Osteoblast (primary cell): Measurements from ENCODE around the gene FOXO4. TPM values are rescaled to one million over a fixed set of nuclear protein-coding genes. Genes with fewer than 3 reads are reported as not detected.

Experiments used
- DNase-seq: peaks from one replicate; pipeline ENCODE4 v3.0.0; 2011; ENCODE audit warnings: low spot score, mixed read lengths; ENCODE audit not compliant: insufficient read length; ENCODE audit errors: missing footprints
- H2AFZ ChIP-seq: 2 replicates; pipeline ENCODE4 v1.6.0; 2011; ENCODE audit warnings: mild to moderate bottlenecking, low read length
- H3K27ac ChIP-seq: 2 replicates; pipeline ENCODE4 v1.5.1; 2011; ENCODE audit warnings: mild to moderate bottlenecking, low read depth, low read length, moderate library complexity
- H3K27me3 ChIP-seq: 2 replicates; pipeline ENCODE4 v1.6.0; 2012; ENCODE audit warnings: mild to moderate bottlenecking, control low read depth, inconsistent platforms, low read length, moderate library complexity; ENCODE audit not compliant: insufficient read depth
- H3K36me3 ChIP-seq: 2 replicates; pipeline ENCODE4 v1.5.1; 2011; ENCODE audit warnings: mild to moderate bottlenecking, low read length, control low read depth, moderate library complexity; ENCODE audit not compliant: insufficient read depth
- H3K4me1 ChIP-seq: 2 replicates; pipeline ENCODE4 v1.5.1; 2011; ENCODE audit warnings: mild to moderate bottlenecking, low read length, control low read depth, moderate library complexity; ENCODE audit not compliant: insufficient read depth
- H3K4me2 ChIP-seq: 2 replicates; pipeline ENCODE4 v1.6.0; 2011; ENCODE audit warnings: mild to moderate bottlenecking, low read length; ENCODE audit not compliant: insufficient read depth
- H3K4me3 ChIP-seq: fragments of 200-600 bp; sonication (generic); 3 replicates; pipeline ENCODE4 v1.5.1; 2012; ENCODE audit warnings: mild to moderate bottlenecking, low read length, inconsistent platforms; ENCODE audit not compliant: insufficient read depth
- H3K79me2 ChIP-seq: 2 replicates; pipeline ENCODE4 v1.6.0; 2012; ENCODE audit warnings: mild to moderate bottlenecking, low read length, control low read depth, inconsistent platforms; ENCODE audit not compliant: insufficient read depth
- H3K9me3 ChIP-seq: 2 replicates; pipeline ENCODE4 v1.5.1; 2011; ENCODE audit warnings: low read depth, low read length, control low read depth
- H4K20me1 ChIP-seq: 2 replicates; pipeline ENCODE4 v1.6.0; 2012; ENCODE audit warnings: mild to moderate bottlenecking, low read length, control low read depth; ENCODE audit not compliant: insufficient read depth
- CTCF ChIP-seq: IDR thresholded peaks from 2 replicates; pipeline ENCODE4 v1.5.1; 2011; ENCODE audit warnings: mild to moderate bottlenecking, low read depth, low read length, moderate library complexity; ENCODE audit errors: extremely low read depth
- total RNA-seq: library from RNA; depleted of rRNA; stranded (reverse); fragments of >200 nt; gene quantifications from 2 replicates; pipeline ENCODE4 v1.2.3, GENCODE V29; 2012

FOXO4 gene
- total RNA-seq, 1 donor, result 7.6 TPM

GRCh38 chrX:71103110-71103983 is 7.7 kb downstream of the FOXO4 start:
- H3K4me3 ChIP-seq, result no peak overlapping the region
- no peak overlapping the region for H2AFZ ChIP-seq
- DNase-seq, result no peak
- no peaks in the 10 kb centered on the region for H3K36me3 ChIP-seq
- TF ChIP-seq CTCF, result no peak
- no peaks in the 10 kb centered on the region for H4K20me1 ChIP-seq
- H3K9me3 ChIP-seq, result no peaks in the 10 kb centered on the region
- no peaks in the 10 kb centered on the region for H3K79me2 ChIP-seq
- no peak overlapping the region for H3K4me2 ChIP-seq
- H3K27me3 ChIP-seq, result peaks cover 6% of the 10 kb centered on the region
- H3K4me1 ChIP-seq, result no peaks in the 10 kb centered on the region
- H3K27ac ChIP-seq, result no peak overlapping the region

GRCh38 chrX:71105628-71106027 is 10.0 kb downstream of the FOXO4 start:
- no peak overlapping the region for H2AFZ ChIP-seq
- H3K27ac ChIP-seq, result no peak overlapping the region
- H3K4me1 ChIP-seq, result no peaks in the 10 kb centered on the region
- H4K20me1 ChIP-seq, result no peaks in the 10 kb centered on the region
- H3K27me3 ChIP-seq, result peaks cover 5% of the 10 kb centered on the region
- no peaks in the 10 kb centered on the region for H3K36me3 ChIP-seq
- no peak overlapping the region for H3K4me3 ChIP-seq
- H3K79me2 ChIP-seq, result no peaks in the 10 kb centered on the region
- TF ChIP-seq CTCF, result no peak
- no peak overlapping the region for H3K4me2 ChIP-seq
- DNase-seq, result no peak
- H3K9me3 ChIP-seq, result no peaks in the 10 kb centered on the region

GRCh38 chrX:71106427-71106826 is 10.8 kb downstream of the FOXO4 start, which contains the start of gene CXorf65:
Gene CXorf65 (minus strand): TSS chrX:71106740. CDS start chrX:71106556, 184 bp downstream.
- no peak within 1 kb of the TSS for H2AFZ ChIP-seq
- H3K4me1 ChIP-seq, result no peaks in the 10 kb centered on the region
- H3K79me2 ChIP-seq, result no peaks in the 10 kb centered on the region
- DNase-seq, result no peak
- H3K9me3 ChIP-seq, result no peaks in the 10 kb centered on the region
- TF ChIP-seq CTCF, result no peak
- no peak within 1 kb of the TSS for H3K27ac ChIP-seq
- H3K36me3 ChIP-seq, result no peaks in the 10 kb centered on the region
- no peaks in the 10 kb centered on the region for H4K20me1 ChIP-seq
- H3K27me3 ChIP-seq, result peaks cover 5% of the 10 kb centered on the region
- no peak within 1 kb of the TSS for H3K4me2 ChIP-seq
- no peak within 1 kb of the TSS for H3K4me3 ChIP-seq

GRCh38 chrX:71107245-71107644 is 11.6 kb downstream of the FOXO4 start:
- H3K4me2 ChIP-seq, result no peak overlapping the region
- no peak for TF ChIP-seq CTCF
- H4K20me1 ChIP-seq, result no peaks in the 10 kb centered on the region
- no peak overlapping the region for H3K27ac ChIP-seq
- no peaks in the 10 kb centered on the region for H3K4me1 ChIP-seq
- no peaks in the 10 kb centered on the region for H3K36me3 ChIP-seq
- no peak overlapping the region for H3K4me3 ChIP-seq
- H2AFZ ChIP-seq, result no peak overlapping the region
- no peak for DNase-seq
- no peaks in the 10 kb centered on the region for H3K79me2 ChIP-seq
- H3K9me3 ChIP-seq, result no peaks in the 10 kb centered on the region
- H3K27me3 ChIP-seq, result peaks cover 5% of the 10 kb centered on the region
